GM19468 (cell line): Measurements from ENCODE around the gene ATAD3C.
"Not testable (repeated sequence)": the region's sequence is repeated elsewhere in the genome, so short reads cannot be mapped to it uniquely, and the experiment has no call there.

Experiments
- ATAC-seq: cut with Tn5 transposase; IDR thresholded peaks from one replicate; pipeline ENCODE4 v1.9.1; 2021; ENCODE audit warnings: mild to moderate bottlenecking, moderate library complexity, moderate number of reproducible peaks; ENCODE audit not compliant: unreplicated experiment; ENCODE audit errors: extremely low read depth

ATAD3C gene

GRCh38 chr1:1418464-1419362 is 30.8 kb upstream of the ATAD3C start:
- ATAC-seq, result no peak

GRCh38 chr1:1419363-1419812 is 30.1 kb upstream of the ATAD3C start:
- no peak for ATAC-seq

- no peak for ATAC-seq
Observed at GRCh38 chr1:1419813-1420653, 29.5 kb upstream of the ATAD3C start.

- ATAC-seq, result no peak
Observed at GRCh38 chr1:1420654-1421141, 28.8 kb upstream of the ATAD3C start.

- ATAC-seq, result no peak
Observed at GRCh38 chr1:1421147-1421906, 28.2 kb upstream of the ATAD3C start, which contains the start of gene ANKRD65. ANKRD65 (minus strand) TSS chr1:1421276; CDS start chr1:1421005, 271 bp downstream.

GRCh38 chr1:1421907-1422464 is 27.5 kb upstream of the ATAD3C start:
- ATAC-seq, result no peak

- no peak for ATAC-seq
Observed at GRCh38 chr1:1422465-1423244, 26.8 kb upstream of the ATAD3C start.

GRCh38 chr1:1423245-1423597 is 26.3 kb upstream of the ATAD3C start:
- ATAC-seq, result no peak

- ATAC-seq, result no peak
Observed at GRCh38 chr1:1424707-1425106, 24.8 kb upstream of the ATAD3C start.

GRCh38 chr1:1425426-1425752 is 24.1 kb upstream of the ATAD3C start:
- ATAC-seq, result no peak

GRCh38 chr1:1425753-1426495 is 23.6 kb upstream of the ATAD3C start:
- ATAC-seq, result no peak

GRCh38 chr1:1426496-1427105 is 22.9 kb upstream of the ATAD3C start:
- ATAC-seq, result no peak

GRCh38 chr1:1427106-1427819 is 22.2 kb upstream of the ATAD3C start:
- ATAC-seq, result no peak

- no peak for ATAC-seq
Observed at GRCh38 chr1:1427820-1428148, 21.7 kb upstream of the ATAD3C start.

GRCh38 chr1:1428174-1428573 is 21.3 kb upstream of the ATAD3C start:
- no peak for ATAC-seq

- ATAC-seq, result not testable (repeated sequence)
Observed at GRCh38 chr1:1428967-1429366, 20.5 kb upstream of the ATAD3C start.

- ATAC-seq, result no peak
Observed at GRCh38 chr1:1429671-1430073, 19.8 kb upstream of the ATAD3C start.
